ENCODE results near the gene ANGEL1. TPM values are rescaled to one million over a fixed set of nuclear protein-coding genes. Genes with fewer than 3 reads are reported as not detected.
A peak's percentile ranks its signal among the peaks of the same experiment; 100 is the strongest.

The ANGEL1 gene
- total RNA-seq, 2 donors from 2014 or later, result 12.9 to 13.2 TPM

DNA sequence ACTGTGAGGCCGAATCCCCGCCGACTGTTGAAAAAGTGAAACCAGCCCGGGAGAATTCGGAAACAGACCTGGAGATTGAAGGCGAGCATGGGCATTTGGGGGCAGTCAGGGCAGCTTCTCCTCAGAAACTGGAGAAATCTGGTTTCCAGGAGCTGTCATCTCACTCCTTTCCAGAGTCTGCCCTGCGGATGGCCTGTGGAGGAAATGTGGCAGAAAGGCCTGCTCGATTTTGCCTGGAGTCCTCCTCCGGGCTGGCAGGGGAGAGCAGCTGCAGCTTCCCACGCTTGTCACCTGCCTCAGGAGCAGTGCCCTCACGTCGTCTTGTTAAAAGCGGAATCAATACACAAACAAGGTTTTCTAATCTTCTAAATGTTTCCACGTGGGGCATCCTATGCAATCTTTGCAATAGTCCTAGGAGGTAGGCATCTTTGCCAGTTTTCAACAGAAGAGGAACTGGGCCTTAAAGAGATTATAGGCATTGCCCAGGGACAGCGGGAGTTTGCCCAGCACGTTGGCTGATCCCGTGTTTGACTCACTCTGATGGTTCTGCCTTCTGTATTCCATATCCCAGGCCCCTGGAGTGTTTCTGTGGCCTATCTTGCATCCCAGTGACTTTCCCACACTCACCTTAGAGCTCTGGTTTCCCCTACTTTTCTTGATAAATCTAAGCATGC, 15.8 kb upstream of the ANGEL1 start:
- no peak for DNase-seq
- no peak for ATAC-seq
- intact Hi-C loops (cut with DNase I, micrococcal nuclease), result no loop called here

DNA sequence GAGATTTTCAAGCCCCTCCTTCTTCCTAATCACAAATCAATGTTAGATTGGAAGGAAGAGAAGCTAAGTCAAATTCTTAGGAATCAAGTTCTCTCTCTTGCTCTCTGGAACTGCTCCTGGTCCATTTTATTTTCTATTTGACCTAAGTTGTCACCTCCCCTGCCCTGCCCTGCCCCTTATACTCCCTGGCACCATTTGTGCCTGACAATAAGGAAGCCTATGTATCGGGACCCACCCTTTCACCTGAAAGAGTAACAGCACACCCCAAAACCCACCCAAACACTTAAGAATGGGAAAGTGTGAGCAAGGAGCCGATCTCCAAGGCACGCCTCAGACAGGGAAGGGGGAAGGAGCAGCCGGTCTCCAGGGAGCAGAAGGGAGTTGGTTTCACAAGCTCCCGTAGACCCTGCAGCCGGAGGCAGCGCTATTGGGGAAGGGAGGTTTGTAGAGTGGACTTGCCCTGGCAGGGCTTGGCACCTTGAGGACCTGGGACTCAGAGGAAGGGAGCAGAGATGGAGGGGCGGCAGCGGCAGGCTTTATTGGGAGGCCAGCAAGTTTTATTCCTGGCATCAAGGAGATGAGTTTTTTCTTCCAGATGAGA, 15.1 kb upstream of the ANGEL1 start:
- intact Hi-C loops (cut with DNase I, micrococcal nuclease), result no loop called here
- peak in 1 of 2 donors; percentile 23 for DNase-seq
- ATAC-seq, result peak; percentile 76

GRCh38 chr14:76826122-76826521, 13.4 kb upstream of the ANGEL1 start, which contains the start of gene LRRC74A:
Gene LRRC74A, plus strand, starts transcription at chr14:76826408. Its CDS starts 290 bp downstream, at chr14:76826698.
- ATAC-seq (peak; percentile 45), DNase-seq (no peak)
- intact Hi-C loops (cut with DNase I, micrococcal nuclease), result no loop called here

- no peak for ATAC-seq
- intact Hi-C loops (cut with DNase I, micrococcal nuclease), result no loop called here
- no peak for DNase-seq
Observed at GRCh38 chr14:76820700-76821099, 8.0 kb upstream of the ANGEL1 start.

DNA sequence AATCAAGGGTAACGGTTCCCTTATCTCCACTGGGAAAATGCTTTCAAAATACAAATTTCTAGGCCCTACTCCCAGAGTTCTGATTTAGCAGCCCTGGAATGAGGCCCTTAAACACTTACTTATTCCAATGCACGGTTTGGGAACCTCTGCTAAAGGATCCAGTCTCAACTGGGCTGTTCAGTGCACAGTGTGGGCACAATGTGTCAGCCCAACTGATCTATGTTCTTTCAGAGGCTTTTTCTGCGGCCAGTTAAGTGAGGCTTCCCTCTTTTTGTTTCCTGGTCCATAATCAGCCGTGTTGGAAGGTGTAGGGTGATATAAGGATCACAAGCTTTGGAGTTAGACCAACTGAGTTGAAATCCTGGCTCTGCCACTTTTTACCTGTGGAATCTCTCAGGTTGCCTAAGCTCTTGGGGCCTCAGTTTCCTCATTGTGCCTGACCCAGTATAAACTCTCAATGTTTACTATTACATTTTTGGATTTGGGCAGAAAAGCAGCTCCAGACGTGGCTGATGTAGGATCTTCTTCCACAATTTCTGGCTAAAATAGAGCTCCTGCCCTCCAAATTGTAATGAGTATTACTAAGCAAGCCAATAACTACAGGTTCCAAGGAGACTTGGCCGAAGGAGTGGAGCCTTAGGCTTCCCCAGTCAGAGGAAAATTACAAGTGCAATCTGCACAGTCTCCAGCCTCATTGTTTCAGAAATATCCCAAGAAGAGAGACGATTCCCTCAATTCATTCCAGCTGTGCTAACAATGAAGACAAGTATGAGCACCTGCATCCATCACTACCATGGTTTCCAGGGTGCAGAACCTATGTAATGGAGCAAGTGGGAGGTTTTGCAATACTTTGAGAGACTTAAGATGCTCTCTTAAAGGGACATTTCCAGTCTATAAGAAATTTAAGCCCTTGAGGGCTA, 2.3 kb upstream of the ANGEL1 start:
- ATAC-seq, result no peak
- intact Hi-C loops (cut with DNase I, micrococcal nuclease), result no loop called here
- no peak for DNase-seq

- DNase-seq, result no peak
- intact Hi-C loops (cut with DNase I, micrococcal nuclease), result no loop called here
- peak; percentile 33 for ATAC-seq
Observed at GRCh38 chr14:76812093-76812421, 625 bp downstream of the ANGEL1 start.

DNA sequence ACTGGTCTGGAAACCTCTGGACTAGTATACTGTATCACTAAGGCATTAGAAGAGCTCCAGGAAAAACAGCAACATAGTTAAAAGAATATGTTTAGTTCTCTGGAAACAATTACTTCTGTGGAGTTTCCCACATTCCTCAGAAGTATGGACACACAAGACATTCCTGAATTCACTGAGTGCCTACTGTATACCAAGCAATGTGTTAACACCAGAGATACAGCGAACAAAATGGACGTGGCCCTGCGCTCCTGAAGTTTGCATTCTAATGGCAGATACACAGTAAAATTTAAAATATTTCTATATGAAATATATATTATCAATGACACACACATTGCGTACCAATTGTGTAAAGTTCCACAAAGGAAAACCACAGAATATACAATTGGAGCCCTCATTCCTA, 1.1 kb downstream of the ANGEL1 start:
- DNase-seq, result no peak
- no peak for ATAC-seq
- intact Hi-C loops (cut with DNase I, micrococcal nuclease), result no loop called here

DNA sequence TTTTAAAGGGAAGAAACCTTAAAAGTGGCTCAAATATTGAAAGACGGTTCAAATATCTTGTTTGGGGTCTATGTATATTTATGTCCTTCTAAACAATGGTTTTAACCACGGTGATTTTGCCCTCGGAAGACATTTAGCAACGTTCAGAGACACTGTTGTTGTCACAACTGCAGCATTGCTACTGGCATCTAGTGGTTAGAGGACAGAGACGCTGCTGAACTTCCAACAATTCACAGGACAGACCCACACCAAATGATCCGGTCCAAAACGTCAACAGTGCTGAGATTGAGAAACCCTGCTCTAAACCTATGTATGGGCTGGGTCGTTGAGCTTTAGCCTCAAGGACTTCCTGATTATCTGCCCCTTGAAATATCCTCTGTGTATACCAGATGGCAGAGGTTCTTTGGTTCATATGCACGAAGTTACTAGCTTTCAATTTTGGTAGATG, 1.7 kb downstream of the ANGEL1 start:
- ATAC-seq, result peak; percentile 20
- intact Hi-C loops (cut with DNase I, micrococcal nuclease), result no loop called here
- no peak for DNase-seq

DNA sequence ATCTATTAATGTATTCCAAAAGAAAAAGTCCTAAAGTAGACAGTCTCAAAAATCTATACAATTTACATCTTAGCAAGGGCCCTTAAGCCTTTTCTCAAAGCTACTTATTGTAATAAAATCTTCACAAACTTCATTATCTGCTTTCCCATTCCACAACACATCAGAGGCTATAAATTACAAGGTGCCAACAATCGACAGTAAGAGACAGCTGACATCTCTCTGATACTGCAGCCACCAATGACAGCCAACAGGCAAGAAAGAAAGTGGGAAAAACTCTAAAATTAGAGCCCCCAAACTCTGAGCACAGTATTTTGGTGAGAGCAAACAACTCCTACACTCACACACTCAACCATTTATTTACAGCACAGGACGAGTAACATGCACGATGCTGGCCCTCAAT, 2.2 kb downstream of the ANGEL1 start:
- intact Hi-C loops (cut with DNase I, micrococcal nuclease), result no loop called here
- no peak for ATAC-seq
- DNase-seq, result no peak

GRCh38 chr14:76808990-76809389, 3.7 kb downstream of the ANGEL1 start:
- intact Hi-C loops (cut with DNase I, micrococcal nuclease), result no loop called here
- ATAC-seq (no peak), DNase-seq (no peak)

DNA sequence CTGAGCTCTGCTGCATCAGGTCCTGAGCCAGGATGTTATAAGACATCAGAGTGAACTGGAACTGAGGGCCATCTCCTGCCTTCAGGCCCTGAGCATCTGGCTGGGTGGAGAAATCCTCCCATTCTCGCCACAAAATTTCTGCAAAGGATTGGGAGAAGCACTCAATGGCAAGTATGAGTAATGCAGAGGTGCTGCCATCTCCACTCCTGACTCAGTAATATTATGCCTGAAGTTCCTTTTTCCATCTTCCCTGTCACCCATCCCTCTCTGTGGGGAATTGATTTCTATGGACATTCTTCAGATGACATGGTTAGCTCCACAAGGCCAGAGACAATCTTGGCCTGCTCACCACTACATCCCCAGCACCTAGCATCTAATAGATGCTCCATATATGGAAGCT, 4.7 kb downstream of the ANGEL1 start:
- ATAC-seq (no peak), DNase-seq (no peak)
- intact Hi-C loops (cut with DNase I, micrococcal nuclease), result no loop called here

- DNase-seq (no peak), ATAC-seq (no peak)
- intact Hi-C loops (cut with DNase I, micrococcal nuclease), result no loop called here
Observed at GRCh38 chr14:76806446-76806845, 6.2 kb downstream of the ANGEL1 start.

- ATAC-seq, result no peak
- DNase-seq, result no peak
- intact Hi-C loops (cut with DNase I, micrococcal nuclease), result no loop called here
Observed at GRCh38 chr14:76793956-76794355, 18.7 kb downstream of the ANGEL1 start.

DNA sequence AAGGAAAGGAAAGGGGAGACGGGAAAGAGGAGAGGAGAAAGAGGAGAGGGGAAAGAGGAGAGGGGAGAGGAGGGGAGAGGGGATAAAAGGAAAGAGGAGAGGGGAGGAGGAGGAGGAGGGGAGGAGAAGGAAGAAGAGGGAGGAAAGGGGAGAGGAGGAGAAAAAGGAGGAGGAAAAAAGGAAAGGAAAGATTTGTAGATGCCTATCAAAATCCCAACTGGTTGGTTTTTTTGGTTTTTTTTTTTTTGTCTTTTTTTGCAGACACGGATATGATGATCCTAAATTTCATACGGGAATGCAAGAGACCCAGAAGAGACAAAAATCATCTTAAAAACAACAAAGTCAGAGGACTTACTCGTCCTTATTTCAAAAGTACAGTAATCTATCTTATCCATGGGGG, 19.4 kb downstream of the ANGEL1 start:
- DNase-seq, result no peak
- intact Hi-C loops (cut with DNase I, micrococcal nuclease), result no loop called here
- no peak for ATAC-seq

DNA sequence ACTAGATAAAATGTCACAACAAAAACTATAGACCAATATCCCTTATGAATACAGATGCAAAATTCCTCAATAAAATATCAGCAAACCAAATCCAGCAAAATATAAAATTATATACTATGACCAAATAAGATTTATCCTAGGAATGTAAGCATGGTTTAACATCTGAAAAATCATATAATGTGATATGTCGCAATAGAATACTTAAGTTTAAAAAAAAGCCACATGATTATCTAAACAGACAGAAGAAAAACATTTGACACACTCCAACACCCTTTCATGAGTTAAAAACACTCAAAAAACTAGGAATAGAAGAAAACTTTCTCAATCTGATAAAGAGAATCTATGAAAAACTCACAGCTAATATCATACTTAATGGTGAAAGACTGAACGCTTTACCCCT, 20.3 kb downstream of the ANGEL1 start:
- intact Hi-C loops (cut with DNase I, micrococcal nuclease), result no loop called here
- no peak for ATAC-seq
- no peak for DNase-seq

GRCh38 chr14:76786601-76787000, 26.1 kb downstream of the ANGEL1 start:
- DNase-seq (no peak), ATAC-seq (no peak)
- intact Hi-C loops (cut with DNase I, micrococcal nuclease), result no loop called here

GRCh38 chr14:76784881-76785280, 27.8 kb downstream of the ANGEL1 start:
- DNase-seq, result peak; percentile 56 to 66

DNA sequence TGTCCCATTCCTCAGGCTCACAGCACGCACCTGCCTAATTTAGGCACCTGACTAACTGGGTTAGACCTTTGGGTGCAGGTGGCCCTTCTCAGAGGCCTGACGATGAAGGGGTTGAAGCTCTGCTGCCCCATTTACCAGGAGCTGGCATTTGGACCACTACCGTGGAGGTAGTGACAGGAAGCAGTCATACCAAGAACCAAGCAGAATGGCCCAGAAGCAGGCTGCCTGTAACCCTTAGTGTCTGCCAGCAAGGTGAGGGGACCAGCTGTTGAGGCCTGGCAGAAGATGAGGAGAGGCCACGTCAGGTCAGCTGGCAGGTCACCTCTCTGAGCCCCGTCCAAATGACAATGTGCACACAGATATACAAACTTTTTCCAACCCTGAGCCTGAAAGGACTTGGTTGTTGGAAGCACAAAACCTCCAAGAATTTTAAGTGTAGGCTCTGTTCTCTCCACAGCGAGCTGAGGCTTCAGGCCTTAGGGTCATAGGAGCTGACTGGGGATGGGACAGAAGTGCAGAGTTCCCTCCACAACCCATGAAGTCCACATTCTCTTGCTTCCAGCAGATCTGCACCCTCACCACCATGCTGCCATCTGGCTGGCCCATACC, 28.3 kb downstream of the ANGEL1 start:
- intact Hi-C loops (cut with DNase I, micrococcal nuclease), result loop anchor here in 1 of 2 donors (5.0 kb wide), 1 partner anchor 67 kb away; no protein-coding TSS in a partner anchor
- no peak for ATAC-seq
- no peak for DNase-seq

More at GRCh38 chr14:76784881-76785280, 27.8 kb downstream of the ANGEL1 start:
- intact Hi-C loops (cut with DNase I, micrococcal nuclease), result loop anchor here in 1 of 2 donors (5.0 kb wide), 1 partner anchor 68 kb away; no protein-coding TSS in a partner anchor
- peak; percentile 89 for ATAC-seq

DNA sequence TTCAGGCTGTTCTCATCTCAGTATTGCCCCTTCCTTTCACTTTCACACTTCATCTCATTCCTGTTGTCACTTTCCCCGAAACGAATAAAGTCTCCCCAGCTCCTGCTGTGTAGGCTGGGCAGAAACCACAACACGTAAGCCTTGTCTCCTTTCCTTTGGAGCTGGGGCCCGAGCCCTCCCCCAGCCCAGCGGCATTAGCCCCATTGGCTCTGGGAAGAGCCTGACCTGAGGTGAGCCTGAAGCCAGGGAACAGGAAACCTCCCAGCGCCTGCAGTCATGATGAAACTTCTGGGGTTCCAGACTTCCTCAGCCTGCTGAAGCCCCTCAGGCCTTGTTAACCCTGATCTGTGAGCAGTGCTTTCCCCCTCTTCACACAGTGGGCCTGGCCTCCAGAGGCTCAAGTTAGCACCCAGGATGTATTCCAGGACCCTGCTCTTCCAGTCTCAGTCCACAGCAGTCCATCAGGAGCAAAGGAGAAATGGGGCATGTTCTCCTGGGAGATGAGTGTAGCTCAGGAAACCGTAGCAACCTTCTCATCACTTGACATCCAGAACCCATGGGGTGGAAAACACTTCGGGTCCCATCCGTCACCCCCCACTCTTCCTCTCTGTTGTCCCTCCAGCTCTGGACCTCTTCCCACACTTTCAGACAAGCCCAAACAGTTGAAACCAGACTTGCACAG, 29.7 kb downstream of the ANGEL1 start:
- intact Hi-C loops (cut with DNase I, micrococcal nuclease), result loop anchor here in 1 of 2 donors (5.0 kb wide), 1 partner anchor 66 kb away; no protein-coding TSS in a partner anchor
- ATAC-seq (no peak), DNase-seq (no peak)
